ENCODE measurements around the gene TTLL6.

TTLL6 gene

DNA sequence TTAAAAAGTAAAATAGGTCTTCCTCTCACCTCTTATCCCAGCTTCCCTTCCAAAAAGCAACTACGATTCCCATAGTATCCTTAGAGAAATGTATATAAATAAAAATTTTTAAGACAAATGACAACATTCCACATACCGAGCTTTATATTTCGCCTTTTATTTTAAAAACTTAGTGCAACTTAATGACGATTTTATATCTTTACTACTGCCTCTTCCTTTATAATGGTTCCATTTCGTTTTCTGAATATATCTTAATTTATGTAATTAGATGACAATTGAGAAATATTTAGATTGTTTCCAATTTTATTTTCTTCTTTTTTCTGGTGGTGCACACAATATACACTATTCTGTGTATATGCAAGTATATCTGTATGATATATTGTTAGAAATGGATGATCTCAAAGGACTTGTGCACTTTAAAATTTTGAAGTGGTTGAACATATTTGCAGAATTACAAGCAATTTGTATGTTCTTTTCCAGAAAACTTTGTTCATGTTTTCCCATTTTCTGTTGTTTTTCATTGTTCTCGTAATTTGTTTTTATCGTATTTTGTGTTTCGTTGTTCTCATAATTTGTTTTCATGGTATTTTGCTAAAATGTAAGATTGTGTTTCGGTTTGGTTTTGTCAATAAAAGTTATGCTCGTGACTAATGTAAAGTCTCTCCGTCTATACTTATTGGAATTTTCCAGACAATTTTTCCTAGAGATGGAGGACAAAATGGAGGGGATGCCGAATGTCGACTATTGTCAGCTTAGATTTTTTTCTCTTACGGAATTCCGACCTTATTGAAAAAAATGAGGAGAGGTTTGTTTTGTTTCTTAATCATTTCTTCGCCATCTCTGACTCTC, 68.1 kb downstream of the TTLL6 start:
- Mint-ChIP-seq H3K27me3 (peaks cover 98% of the 10 kb centered on the region), H3K4me3 (no peak overlapping the region), H3K27ac (peak overlapping the region; percentile 51), H3K36me3 (peaks cover 2% of the 10 kb centered on the region), H3K9me3 (no peaks in the 10 kb centered on the region), H3K4me1 (peaks cover 6% of the 10 kb centered on the region)
- DNase-seq, result no peak
- CTCF ChIA-PET, result interaction anchor here (0.9 to 1.5 kb wide), 2 partner anchors 10 to 25 kb away, joined by 3 read pairs; no protein-coding TSS in a partner anchor

DNA sequence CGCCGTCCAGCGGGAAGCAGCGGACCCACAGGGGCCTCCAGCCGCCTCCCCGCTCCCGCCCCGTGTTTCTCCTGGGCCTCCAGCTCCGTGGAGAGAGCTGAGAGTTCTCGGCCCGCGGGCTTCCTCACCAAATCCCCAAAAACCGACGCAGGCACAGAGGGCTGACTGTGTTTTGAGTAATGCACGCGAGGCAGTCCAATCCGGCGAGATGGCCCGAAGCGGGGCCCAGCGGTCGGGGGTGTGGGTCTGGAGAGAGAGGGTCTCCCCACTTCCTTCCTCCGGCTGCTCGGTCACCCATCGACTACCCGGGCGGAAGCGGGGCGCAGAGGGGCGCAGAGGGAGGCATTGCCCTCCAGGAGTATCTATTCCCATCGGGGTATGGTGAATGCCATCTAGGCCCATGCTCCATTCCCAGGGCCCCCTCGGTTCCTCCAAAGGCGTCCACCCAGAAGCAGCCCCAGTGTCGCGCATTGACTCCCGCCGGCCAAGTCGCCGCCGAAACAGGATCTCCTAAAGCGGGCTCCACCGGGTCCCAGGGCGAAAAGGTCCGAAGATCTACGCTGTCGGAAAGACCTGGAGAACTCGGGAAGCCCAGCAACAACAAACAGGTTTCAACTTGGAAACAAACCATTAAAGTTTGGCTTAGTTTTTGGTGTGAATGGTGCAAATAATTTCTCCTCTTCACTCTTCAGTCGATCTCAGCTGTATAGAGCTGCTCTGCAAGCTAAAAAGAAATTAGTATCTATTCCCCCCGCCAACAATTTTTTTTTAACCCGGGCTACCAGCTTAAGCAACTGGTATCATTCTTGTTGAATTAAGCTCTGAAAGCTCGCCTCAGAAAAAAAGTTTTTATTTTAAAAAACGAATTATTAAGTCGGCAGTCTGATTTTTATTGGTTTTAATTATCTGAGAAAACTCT, 69.3 kb downstream of the TTLL6 start:
- Mint-ChIP-seq H3K4me1 (peaks cover 6% of the 10 kb centered on the region), H3K4me3 (no peak overlapping the region), H3K9me3 (no peaks in the 10 kb centered on the region), H3K27me3 (peaks cover 98% of the 10 kb centered on the region), H3K27ac (no peak overlapping the region), H3K36me3 (peaks cover 2% of the 10 kb centered on the region)
- CTCF ChIA-PET, result interaction anchor here (0.9 to 5.9 kb wide), 3 partner anchors 9 to 28 kb away, joined by 3 to 28 read pairs (median 3); partner anchors contain the start of genes PRAC1 and PRAC2
- no peak for DNase-seq

DNA sequence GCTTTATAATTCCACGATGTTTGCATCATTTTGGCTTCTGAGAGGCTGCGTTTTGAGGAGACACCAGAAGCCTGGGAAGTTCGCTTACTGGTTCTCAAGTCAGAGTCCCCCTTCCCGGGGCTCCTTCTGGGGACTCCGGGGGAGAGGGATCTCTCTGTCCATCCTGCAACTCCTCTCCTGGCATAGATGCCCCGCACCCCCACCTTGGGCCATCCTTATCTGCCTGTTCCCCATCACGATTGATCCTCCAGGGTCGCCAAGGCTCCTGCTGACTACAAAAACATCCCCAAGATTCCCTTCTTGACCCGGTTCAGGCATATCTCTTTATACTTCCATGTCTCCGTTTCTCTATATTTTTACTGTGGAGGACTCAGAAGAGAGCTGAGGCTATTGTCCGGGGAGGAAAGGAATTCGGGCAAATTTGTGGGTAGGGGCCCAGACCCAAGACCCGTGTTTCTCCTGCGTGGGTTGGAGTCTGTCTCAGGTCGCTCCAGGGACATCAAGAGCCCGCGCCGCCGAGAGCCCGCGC, 70.0 kb downstream of the TTLL6 start:
- H3K4me3 Mint-ChIP-seq, result no peak overlapping the region
- peaks cover 6% of the 10 kb centered on the region for H3K4me1 Mint-ChIP-seq
- DNase-seq, result no peak
- H3K27ac Mint-ChIP-seq, result peak overlapping the region; percentile 37
- H3K27me3 Mint-ChIP-seq, result peaks cover 98% of the 10 kb centered on the region
- H3K36me3 Mint-ChIP-seq, result peaks cover 2% of the 10 kb centered on the region
- CTCF ChIA-PET, result interaction anchor here (1.2 to 5.9 kb wide), 3 partner anchors 23 to 30 kb away, joined by 3 to 28 read pairs (median 5); partner anchors contain the start of genes PRAC1 and PRAC2
- no peaks in the 10 kb centered on the region for H3K9me3 Mint-ChIP-seq

DNA sequence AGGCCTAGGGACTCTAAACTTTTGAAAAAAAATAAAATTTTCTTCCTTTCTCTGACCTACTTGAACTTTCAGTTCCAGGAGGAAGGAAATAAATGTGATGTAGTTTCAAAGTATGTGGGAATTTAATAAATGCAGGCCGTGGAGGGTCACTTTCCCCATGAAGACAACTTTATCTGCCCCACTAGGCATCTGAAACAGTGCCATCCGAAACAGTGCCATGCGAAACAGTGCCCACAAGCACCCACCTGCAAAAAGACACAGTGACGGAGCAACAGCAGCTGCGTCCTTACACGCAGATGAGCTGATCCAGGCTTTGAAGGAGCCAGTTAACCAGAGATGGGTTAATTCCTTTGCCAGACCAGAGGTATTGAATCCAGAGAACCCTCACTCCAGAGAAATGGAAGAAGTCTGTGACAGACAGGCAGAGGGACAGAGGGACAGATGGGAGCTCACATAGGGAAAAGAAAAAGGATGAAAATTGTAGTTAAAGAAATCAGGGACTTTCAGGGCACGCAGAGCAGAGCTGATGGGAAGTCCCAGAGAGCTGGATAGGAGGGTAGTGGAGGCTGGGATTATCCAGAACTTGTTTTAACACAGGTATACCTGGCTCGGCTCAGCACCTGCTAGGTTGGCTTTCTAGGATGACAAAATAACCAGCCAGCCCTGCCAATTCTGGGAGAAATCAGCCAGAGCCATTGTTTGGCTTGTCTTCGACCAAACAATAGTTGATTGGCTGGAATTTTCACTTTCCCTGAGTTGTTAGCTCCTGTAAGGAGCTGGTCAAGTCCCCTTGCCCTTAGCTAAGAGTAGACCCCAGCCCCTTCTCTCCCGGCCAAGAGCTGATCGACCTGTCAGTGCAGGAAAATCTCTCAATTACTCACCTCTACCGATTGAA, 71.4 kb downstream of the TTLL6 start:
- DNase-seq, result no peak
- Mint-ChIP-seq H3K27ac (no peak overlapping the region), H3K9me3 (no peaks in the 10 kb centered on the region), H3K36me3 (peaks cover 2% of the 10 kb centered on the region), H3K4me1 (peaks cover 6% of the 10 kb centered on the region), H3K4me3 (no peak overlapping the region), H3K27me3 (peaks cover 98% of the 10 kb centered on the region)
- CTCF ChIA-PET, result interaction anchor here (1.3 to 5.9 kb wide), 3 partner anchors 22 to 109 kb away, joined by 4 to 28 read pairs (median 5); partner anchors contain the start of genes PRAC1 and PRAC2

DNA sequence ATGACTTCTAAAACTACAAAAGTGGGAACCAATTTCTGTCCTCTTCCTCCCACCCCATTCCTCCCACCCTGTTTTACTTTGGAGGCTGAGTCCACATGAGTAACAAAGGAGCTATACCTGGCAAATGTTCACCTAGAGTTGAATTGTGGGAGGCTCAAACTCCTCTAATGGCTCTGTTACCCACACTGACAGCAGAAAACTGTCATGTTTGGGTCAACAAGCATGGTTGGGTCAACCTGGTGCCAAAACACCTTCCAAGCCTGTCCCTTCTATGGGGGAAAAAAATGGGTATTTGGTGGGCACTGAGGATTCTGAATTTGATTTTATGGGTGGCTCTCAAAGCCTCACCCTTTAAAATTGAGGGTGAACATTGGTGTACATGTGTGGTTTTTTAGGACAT, 76.5 kb downstream of the TTLL6 start:
- no peak overlapping the region for H3K4me3 Mint-ChIP-seq
- CTCF ChIA-PET, result no interaction called here
- no peak overlapping the region for H3K27ac Mint-ChIP-seq
- H3K27me3 Mint-ChIP-seq, result peaks cover 100% of the 10 kb centered on the region
- peaks cover 3% of the 10 kb centered on the region for H3K4me1 Mint-ChIP-seq
- H3K36me3 Mint-ChIP-seq, result no peaks in the 10 kb centered on the region
- H3K9me3 Mint-ChIP-seq, result no peaks in the 10 kb centered on the region
- DNase-seq, result no peak

DNA sequence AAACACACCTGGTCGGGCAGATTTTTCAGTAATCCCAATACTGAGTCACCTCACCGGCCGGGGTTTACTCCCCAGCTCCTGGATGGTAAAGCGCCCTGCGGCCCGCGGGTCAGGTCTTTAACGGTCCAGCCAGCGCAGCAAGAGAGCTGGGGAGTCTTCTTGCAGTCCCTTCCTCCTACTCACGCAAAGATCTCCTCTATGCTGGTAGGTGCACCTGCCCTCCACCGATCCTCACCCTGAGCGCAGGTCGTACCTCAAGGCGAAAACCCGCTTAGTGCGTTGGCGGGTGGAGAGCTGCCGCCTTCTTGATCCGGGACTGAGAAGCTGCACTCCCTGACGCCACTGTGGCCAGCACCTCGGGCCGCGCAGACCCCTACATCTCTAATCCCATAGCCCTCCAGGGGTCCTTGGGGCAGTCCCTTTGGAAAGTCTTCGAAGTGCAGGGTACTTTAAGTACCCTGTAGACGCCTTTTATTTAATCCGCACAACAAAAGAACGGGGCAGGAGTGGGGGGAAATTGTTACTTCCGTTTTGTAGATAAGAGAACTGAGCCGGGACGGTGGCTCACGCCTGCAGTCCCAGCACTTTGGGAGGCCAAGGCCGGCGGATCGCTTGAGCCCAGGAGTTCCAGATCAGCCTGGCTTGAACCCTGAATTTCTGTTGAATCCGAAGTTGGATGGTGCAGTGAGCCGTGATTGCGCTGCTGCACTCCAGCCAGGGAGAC, 78.1 kb downstream of the TTLL6 start:
- Mint-ChIP-seq H3K27me3 (peaks cover 100% of the 10 kb centered on the region), H3K4me3 (peak overlapping the region; percentile 28), H3K9me3 (no peaks in the 10 kb centered on the region), H3K36me3 (no peaks in the 10 kb centered on the region), H3K27ac (peak overlapping the region; percentile 71), H3K4me1 (peaks cover 3% of the 10 kb centered on the region)
- CTCF ChIA-PET, result interaction anchor here (1.0 to 1.6 kb wide), 2 partner anchors 10 to 14 kb away, joined by 3 to 8 read pairs; no protein-coding TSS in a partner anchor
- no peak for DNase-seq

DNA sequence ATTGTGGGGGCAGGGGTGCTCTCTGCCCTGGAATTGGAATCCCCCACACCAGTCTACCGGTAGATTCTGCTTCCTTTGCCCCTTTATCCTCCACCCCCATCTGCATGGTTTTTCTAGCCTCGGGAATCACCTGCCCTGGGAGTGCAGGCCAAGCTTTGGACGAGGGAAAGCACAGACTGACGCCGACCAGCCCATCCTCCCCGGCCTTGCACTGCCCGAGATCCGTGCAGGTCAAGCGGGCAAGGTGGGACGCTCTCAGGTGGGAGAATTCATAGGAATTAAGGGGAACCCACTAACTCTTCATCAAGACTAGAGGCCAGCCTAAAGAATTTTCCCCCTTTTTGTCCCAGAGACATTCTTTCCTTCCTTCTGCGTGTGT, 78.6 kb downstream of the TTLL6 start:
- DNase-seq, result no peak
- Mint-ChIP-seq H3K4me3 (no peak overlapping the region), H3K27me3 (peaks cover 100% of the 10 kb centered on the region), H3K27ac (no peak overlapping the region), H3K36me3 (no peaks in the 10 kb centered on the region), H3K9me3 (no peaks in the 10 kb centered on the region), H3K4me1 (peaks cover 8% of the 10 kb centered on the region)
- CTCF ChIA-PET, result interaction anchor here (1.0 to 1.6 kb wide), 2 partner anchors 10 to 14 kb away, joined by 3 to 8 read pairs; no protein-coding TSS in a partner anchor

DNA sequence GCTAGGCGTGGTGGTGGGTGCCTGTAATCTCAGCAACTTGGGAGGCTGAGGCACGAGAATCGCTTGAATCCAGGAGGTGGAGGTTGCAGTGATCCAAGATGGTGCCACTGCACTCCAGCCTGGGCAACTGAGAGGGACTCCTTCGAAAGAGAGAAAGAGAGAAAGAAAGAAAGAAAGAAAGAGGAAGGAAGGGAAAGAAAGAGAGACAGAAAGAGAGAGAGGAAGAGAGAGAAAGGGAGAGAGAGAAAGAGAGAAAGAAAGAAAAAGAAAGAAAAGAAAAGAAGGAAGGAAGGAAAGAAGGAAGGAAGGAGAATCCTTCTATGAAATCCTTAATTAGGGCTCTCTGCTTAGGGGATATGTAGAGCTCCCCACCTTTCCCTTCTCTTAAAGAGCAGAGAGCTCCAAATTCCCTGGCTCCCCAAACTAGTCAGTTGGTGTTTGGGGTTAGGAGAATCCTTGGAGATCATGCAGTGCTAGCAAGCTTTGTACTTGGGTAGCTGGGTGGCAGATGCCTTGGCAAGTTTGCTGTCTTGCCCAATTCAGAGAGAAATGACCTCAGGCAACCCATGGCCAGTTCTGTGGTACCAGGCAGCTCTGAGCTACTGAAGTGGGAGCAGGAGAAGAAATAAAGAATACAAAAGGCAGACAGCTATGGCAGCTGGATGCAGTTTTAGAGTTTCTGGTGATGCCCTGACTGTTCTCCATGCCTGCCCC, 79.5 kb downstream of the TTLL6 start:
- DNase-seq, result no peak
- H3K36me3 Mint-ChIP-seq, result no peaks in the 10 kb centered on the region
- H3K27me3 Mint-ChIP-seq, result peaks cover 100% of the 10 kb centered on the region
- peaks cover 9% of the 10 kb centered on the region for H3K4me1 Mint-ChIP-seq
- H3K4me3 Mint-ChIP-seq, result no peak overlapping the region
- no peaks in the 10 kb centered on the region for H3K9me3 Mint-ChIP-seq
- CTCF ChIA-PET, result interaction anchor here (0.7 to 1.8 kb wide), 3 partner anchors 13 to 142 kb away, joined by 3 to 8 read pairs (median 4); no protein-coding TSS in a partner anchor
- no peak overlapping the region for H3K27ac Mint-ChIP-seq

DNA sequence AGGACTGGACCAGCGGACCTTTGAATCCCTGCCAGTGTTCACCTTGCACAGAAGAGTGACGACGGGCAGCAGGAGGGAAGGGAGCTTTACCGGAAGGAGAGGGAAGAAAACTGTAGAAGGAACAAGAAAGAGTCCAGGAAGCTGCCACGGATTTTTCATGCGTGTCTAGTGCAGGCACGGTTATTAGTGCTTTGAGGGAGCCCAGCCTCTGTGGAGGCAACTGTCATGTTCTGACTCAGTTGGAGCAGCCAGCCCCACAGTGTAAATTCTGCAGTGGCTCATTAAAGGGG, 82.0 kb downstream of the TTLL6 start:
- Mint-ChIP-seq H3K4me1 (peaks cover 9% of the 10 kb centered on the region), H3K27me3 (peaks cover 100% of the 10 kb centered on the region), H3K36me3 (no peaks in the 10 kb centered on the region), H3K27ac (no peak overlapping the region), H3K4me3 (no peak overlapping the region), H3K9me3 (no peaks in the 10 kb centered on the region)
- DNase-seq, result no peak
- CTCF ChIA-PET, result interaction anchor here (0.6 to 1.3 kb wide), 3 partner anchors 14 to 312 kb away, joined by 3 to 4 read pairs (median 3); no protein-coding TSS in a partner anchor

DNA sequence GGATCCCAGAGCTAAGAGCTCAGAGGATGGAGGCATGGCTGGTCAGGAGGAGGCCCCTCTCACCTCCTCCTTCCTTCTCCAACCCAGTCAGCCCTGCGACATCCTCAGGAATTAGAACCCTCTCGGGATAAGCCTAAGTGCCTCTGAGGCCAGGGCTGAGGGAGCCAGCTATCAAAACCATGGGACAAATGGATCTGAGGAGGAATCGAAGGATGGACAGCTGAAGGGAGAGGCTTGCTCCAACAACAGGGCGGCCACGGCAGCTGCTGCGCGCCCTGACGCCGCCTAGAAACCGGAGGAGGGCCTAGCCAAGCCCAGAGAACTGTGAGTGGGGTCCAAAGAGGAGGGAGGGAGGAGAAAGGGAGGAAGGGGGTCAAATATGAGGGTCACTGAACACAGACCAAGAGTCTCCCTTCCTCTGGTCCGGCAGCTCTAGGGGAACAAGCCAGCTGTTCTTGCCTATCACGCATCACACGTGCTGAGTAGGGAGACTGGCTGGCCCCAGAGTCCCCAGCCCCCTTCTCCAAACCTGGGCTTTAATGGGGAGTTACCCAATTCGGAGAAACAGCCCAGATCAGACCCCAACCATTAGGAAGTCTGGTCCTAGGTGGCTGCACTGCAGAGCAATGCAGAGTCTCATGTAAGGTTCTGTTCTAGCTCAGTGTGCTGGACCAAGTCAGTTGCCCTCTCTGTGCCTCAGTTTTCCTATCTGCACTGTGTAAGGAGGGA, 82.5 kb downstream of the TTLL6 start:
- Mint-ChIP-seq H3K27me3 (peaks cover 100% of the 10 kb centered on the region), H3K4me1 (peaks cover 9% of the 10 kb centered on the region), H3K36me3 (no peaks in the 10 kb centered on the region), H3K27ac (no peak overlapping the region), H3K9me3 (no peaks in the 10 kb centered on the region), H3K4me3 (no peak overlapping the region)
- DNase-seq, result no peak
- CTCF ChIA-PET, result interaction anchor here (0.7 to 1.3 kb wide), 3 partner anchors 9 to 117 kb away, joined by 3 to 4 read pairs (median 4); no protein-coding TSS in a partner anchor

DNA sequence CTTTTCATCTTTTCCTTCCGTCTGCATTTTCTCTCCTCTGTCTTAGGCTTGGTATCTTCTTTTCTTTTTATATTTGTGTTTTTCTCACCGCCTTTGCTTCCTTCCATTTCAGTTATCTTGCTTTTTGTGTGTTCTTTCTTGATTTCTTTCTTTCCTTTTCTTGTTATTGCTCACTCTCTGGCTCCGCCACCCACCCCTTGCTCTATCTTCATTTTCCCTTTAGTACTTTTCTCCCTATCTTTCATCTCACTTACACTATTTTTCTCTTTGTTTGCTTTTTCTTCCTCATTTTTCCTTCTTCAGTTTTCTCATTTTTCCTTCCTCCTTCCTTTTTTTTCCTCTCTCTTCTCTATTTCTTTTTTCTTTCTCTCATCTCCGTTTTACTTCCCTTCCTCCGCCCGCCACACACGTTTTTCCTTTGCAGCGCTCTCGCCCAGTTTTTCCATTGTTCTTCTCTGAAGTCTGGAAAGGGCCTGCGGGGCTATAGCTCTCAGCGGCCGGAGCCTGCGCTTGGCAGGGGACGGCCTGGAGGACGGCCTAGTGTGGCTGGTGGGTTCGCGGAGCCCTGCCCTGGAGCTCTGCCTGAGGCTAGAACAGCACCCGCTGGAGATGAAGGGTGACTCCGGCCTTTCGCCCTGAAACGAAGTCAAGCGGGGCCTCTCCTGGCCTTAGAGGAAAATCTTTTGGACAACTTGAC, 83.2 kb downstream of the TTLL6 start:
- DNase-seq, result no peak
- Mint-ChIP-seq H3K36me3 (no peaks in the 10 kb centered on the region), H3K9me3 (no peaks in the 10 kb centered on the region), H3K4me3 (no peak overlapping the region), H3K4me1 (peaks cover 11% of the 10 kb centered on the region), H3K27ac (peak overlapping the region; percentile 53), H3K27me3 (peaks cover 100% of the 10 kb centered on the region)
- CTCF ChIA-PET, result interaction anchor here (1.2 to 2.5 kb wide), 4 partner anchors 9 to 145 kb away, joined by 4 to 6 read pairs (median 4); no protein-coding TSS in a partner anchor
